ENCODE measurements around the gene RIMS4. TPM values are rescaled to one million over a fixed set of nuclear protein-coding genes. Genes with fewer than 3 reads are reported as not detected.

The RIMS4 gene
- total RNA-seq, 1 donor from 2014 or later, result not detected

GRCh38 chr20:44731657-44732056 is 78.7 kb downstream of the RIMS4 start:
- DNase-seq (ENCODE audit: missing footprints), result no peak
- intact Hi-C loops (cut with DNase I), result loop anchor here (5.0 kb wide), 1 partner anchor 344 kb away; no protein-coding TSS in a partner anchor
- ATAC-seq, result no peak

- ATAC-seq, result no peak
- no peak for DNase-seq (ENCODE audit: missing footprints)
- intact Hi-C loops (cut with DNase I), result loop anchor here (5.0 kb wide), 1 partner anchor 343 kb away; no protein-coding TSS in a partner anchor
Measured at GRCh38 chr20:44730441-44730840, 79.9 kb downstream of the RIMS4 start.

GRCh38 chr20:44728801-44729443 is 81.4 kb downstream of the RIMS4 start:
- DNase-seq (ENCODE audit: missing footprints), result peak; percentile 73
- intact Hi-C loops (cut with DNase I), result loop anchor here (1.0 kb wide), 1 partner anchor 39 kb away; no protein-coding TSS in a partner anchor
- ATAC-seq, result peak; percentile 84

GRCh38 chr20:44727651-44728050 is 82.7 kb downstream of the RIMS4 start:
- intact Hi-C loops (cut with DNase I), result no loop called here
- DNase-seq (ENCODE audit: missing footprints), result no peak
- ATAC-seq, result no peak

- intact Hi-C loops (cut with DNase I), result no loop called here
- ATAC-seq (no peak), DNase-seq (ENCODE audit: missing footprints) (no peak)
Measured at GRCh38 chr20:44727039-44727438, 83.3 kb downstream of the RIMS4 start.

- ATAC-seq (no peak), DNase-seq (ENCODE audit: missing footprints) (peak; percentile 5)
- intact Hi-C loops (cut with DNase I), result no loop called here
Measured at GRCh38 chr20:44725837-44726236, 84.5 kb downstream of the RIMS4 start.

GRCh38 chr20:44724423-44725091 is 85.8 kb downstream of the RIMS4 start:
- DNase-seq (ENCODE audit: missing footprints) (peak; percentile 55), ATAC-seq (no peak)
- intact Hi-C loops (cut with DNase I), result no loop called here

GRCh38 chr20:44723798-44724362 is 86.5 kb downstream of the RIMS4 start:
- DNase-seq (ENCODE audit: missing footprints) (no peak), ATAC-seq (no peak)
- intact Hi-C loops (cut with DNase I), result no loop called here

- ATAC-seq (no peak), DNase-seq (ENCODE audit: missing footprints) (peak; percentile 1)
- intact Hi-C loops (cut with DNase I), result no loop called here
Measured at GRCh38 chr20:44723391-44723790, 87.0 kb downstream of the RIMS4 start.

- intact Hi-C loops (cut with DNase I), result no loop called here
- ATAC-seq (no peak), DNase-seq (ENCODE audit: missing footprints) (peak; percentile 9)
Measured at GRCh38 chr20:44722990-44723389, 87.4 kb downstream of the RIMS4 start.

GRCh38 chr20:44721785-44722054 is 88.6 kb downstream of the RIMS4 start:
- no peak for DNase-seq (ENCODE audit: missing footprints)

GRCh38 chr20:44720997-44721784 is 89.2 kb downstream of the RIMS4 start:
- intact Hi-C loops (cut with DNase I), result no loop called here
- DNase-seq (ENCODE audit: missing footprints) (peak; percentile 76), ATAC-seq (peak; percentile 41)

More at GRCh38 chr20:44721785-44722054, 88.6 kb downstream of the RIMS4 start:
- intact Hi-C loops (cut with DNase I), result no loop called here
- no peak for ATAC-seq

- intact Hi-C loops (cut with DNase I), result no loop called here
- DNase-seq (ENCODE audit: missing footprints) (no peak), ATAC-seq (peak; percentile 51)
Measured at GRCh38 chr20:44720621-44720996, 89.7 kb downstream of the RIMS4 start.

- ATAC-seq, result no peak
- DNase-seq (ENCODE audit: missing footprints), result no peak
- intact Hi-C loops (cut with DNase I), result no loop called here
Measured at GRCh38 chr20:44719841-44720240, 90.5 kb downstream of the RIMS4 start.

GRCh38 chr20:44717986-44718385 is 92.4 kb downstream of the RIMS4 start:
- intact Hi-C loops (cut with DNase I), result no loop called here
- ATAC-seq, result no peak
- DNase-seq (ENCODE audit: missing footprints), result no peak

GRCh38 chr20:44716309-44717106 is 93.8 kb downstream of the RIMS4 start:
- intact Hi-C loops (cut with DNase I), result no loop called here
- ATAC-seq, result no peak
- DNase-seq (ENCODE audit: missing footprints), result no peak

- intact Hi-C loops (cut with DNase I), result loop anchor here (2.0 kb wide), 1 partner anchor 23 kb away; no protein-coding TSS in a partner anchor
- peak; percentile 15 for ATAC-seq
- no peak for DNase-seq (ENCODE audit: missing footprints)
Measured at GRCh38 chr20:44715499-44716308, 94.6 kb downstream of the RIMS4 start.

All from Right ventricle myocardium inferior (tissue), 1 donor.